ENCODE results near the gene MACROD2. TPM values are rescaled to one million over a fixed set of nuclear protein-coding genes. Genes with fewer than 3 reads are reported as not detected.
A peak's percentile ranks its signal among the peaks of the same experiment; 100 is the strongest.

The MACROD2 gene
- polyA plus RNA-seq, 4 donors, result 1.00 to 4.8 (median 1.4) TPM

- H3K36me3 ChIP-seq (ENCODE audit: control insufficient read depth in 3 of 3, insufficient read depth in 2 of 3, low read depth in 1 of 3, low read length in 3 of 3), result no peaks in the 10 kb centered on the region
- no peak overlapping the region for H3K4me3 ChIP-seq (ENCODE audit: low read depth in 1 of 3, low read length in 3 of 3)
- H3K9me3 ChIP-seq (ENCODE audit: control insufficient read depth in 2 of 2, insufficient read depth in 1 of 2, low read depth in 1 of 2, low read length in 1 of 2), result no peaks in the 10 kb centered on the region
- no peaks in the 10 kb centered on the region for H3K27me3 ChIP-seq (ENCODE audit: control insufficient read depth in 3 of 3, insufficient read depth in 3 of 3, low read length in 3 of 3)
- 81 to 87% (median 85%) methylated on average over 5 of the region's 5 CpGs for WGBS, 3 donors
- FAIRE-seq, result no peak
- H3K4me1 ChIP-seq (ENCODE audit: control insufficient read depth in 3 of 3, insufficient read depth in 2 of 3, low read depth in 1 of 3, low read length in 2 of 3), result no peaks in the 10 kb centered on the region
- no peak for DNase-seq
- H3K27ac ChIP-seq (ENCODE audit: low read depth in 1 of 3, low read length in 2 of 3), result no peak overlapping the region
These were observed 1292.0 kb downstream of the MACROD2 start for GRCh38 chr20:15287329-15287728.

GRCh38 chr20:15288106-15288505 lies 1292.8 kb downstream of the MACROD2 start:
- no peaks in the 10 kb centered on the region for H3K9me3 ChIP-seq (ENCODE audit: control insufficient read depth in 2 of 2, insufficient read depth in 1 of 2, low read depth in 1 of 2, low read length in 1 of 2)
- WGBS, 3 donors, result 84 to 90% (median 85%) methylated on average over 3 of the region's 3 CpGs
- no peaks in the 10 kb centered on the region for H3K27me3 ChIP-seq (ENCODE audit: control insufficient read depth in 3 of 3, insufficient read depth in 3 of 3, low read length in 3 of 3)
- H3K27ac ChIP-seq (ENCODE audit: low read depth in 1 of 3, low read length in 2 of 3), result no peak overlapping the region
- DNase-seq, result no peak
- H3K4me3 ChIP-seq (ENCODE audit: low read depth in 1 of 3, low read length in 3 of 3), result no peak overlapping the region
- no peaks in the 10 kb centered on the region for H3K36me3 ChIP-seq (ENCODE audit: control insufficient read depth in 3 of 3, insufficient read depth in 2 of 3, low read depth in 1 of 3, low read length in 3 of 3)
- FAIRE-seq, result no peak
- H3K4me1 ChIP-seq (ENCODE audit: control insufficient read depth in 3 of 3, insufficient read depth in 2 of 3, low read depth in 1 of 3, low read length in 2 of 3), result no peaks in the 10 kb centered on the region

- WGBS, 3 donors, result 64 to 85% (median 70%) methylated on average over 4 of the region's 4 CpGs
- no peaks in the 10 kb centered on the region for H3K4me1 ChIP-seq (ENCODE audit: control insufficient read depth in 3 of 3, insufficient read depth in 2 of 3, low read depth in 1 of 3, low read length in 2 of 3)
- H3K36me3 ChIP-seq (ENCODE audit: control insufficient read depth in 3 of 3, insufficient read depth in 2 of 3, low read depth in 1 of 3, low read length in 3 of 3), result no peaks in the 10 kb centered on the region
- H3K9me3 ChIP-seq (ENCODE audit: control insufficient read depth in 2 of 2, insufficient read depth in 1 of 2, low read depth in 1 of 2, low read length in 1 of 2), result no peaks in the 10 kb centered on the region
- H3K27me3 ChIP-seq (ENCODE audit: control insufficient read depth in 3 of 3, insufficient read depth in 3 of 3, low read length in 3 of 3), result no peaks in the 10 kb centered on the region
- no peak overlapping the region for H3K27ac ChIP-seq (ENCODE audit: low read depth in 1 of 3, low read length in 2 of 3)
- FAIRE-seq, result no peak
- DNase-seq, result no peak
- H3K4me3 ChIP-seq (ENCODE audit: low read depth in 1 of 3, low read length in 3 of 3), result no peak overlapping the region
These were observed 1294.0 kb downstream of the MACROD2 start for GRCh38 chr20:15289337-15289736.

- Histone ChIP-seq H3K4me3 (ENCODE audit: low read depth in 1 of 3, low read length in 3 of 3) (no peak overlapping the region), H3K4me1 (ENCODE audit: control insufficient read depth in 3 of 3, insufficient read depth in 2 of 3, low read depth in 1 of 3, low read length in 2 of 3) (no peaks in the 10 kb centered on the region), H3K36me3 (ENCODE audit: control insufficient read depth in 3 of 3, insufficient read depth in 2 of 3, low read depth in 1 of 3, low read length in 3 of 3) (no peaks in the 10 kb centered on the region), H3K9me3 (ENCODE audit: control insufficient read depth in 2 of 2, insufficient read depth in 1 of 2, low read depth in 1 of 2, low read length in 1 of 2) (no peaks in the 10 kb centered on the region), H3K27me3 (ENCODE audit: control insufficient read depth in 3 of 3, insufficient read depth in 3 of 3, low read length in 3 of 3) (no peaks in the 10 kb centered on the region), H3K27ac (ENCODE audit: low read depth in 1 of 3, low read length in 2 of 3) (no peak overlapping the region)
- no peak for FAIRE-seq
- WGBS, 3 donors, result 71 to 81% (median 76%) methylated on average over 4 of the region's 4 CpGs
- DNase-seq, result no peak
These were observed 1297.1 kb downstream of the MACROD2 start for GRCh38 chr20:15292405-15292804.

GRCh38 chr20:15296422-15296821 lies 1301.1 kb downstream of the MACROD2 start:
- no peak overlapping the region for H3K4me3 ChIP-seq (ENCODE audit: low read depth in 1 of 3, low read length in 3 of 3)
- H3K4me1 ChIP-seq (ENCODE audit: control insufficient read depth in 3 of 3, insufficient read depth in 2 of 3, low read depth in 1 of 3, low read length in 2 of 3), result no peaks in the 10 kb centered on the region
- DNase-seq (no peak), FAIRE-seq (no peak)
- no peaks in the 10 kb centered on the region for H3K36me3 ChIP-seq (ENCODE audit: control insufficient read depth in 3 of 3, insufficient read depth in 2 of 3, low read depth in 1 of 3, low read length in 3 of 3)
- H3K27me3 ChIP-seq (ENCODE audit: control insufficient read depth in 3 of 3, insufficient read depth in 3 of 3, low read length in 3 of 3), result no peaks in the 10 kb centered on the region
- H3K27ac ChIP-seq (ENCODE audit: low read depth in 1 of 3, low read length in 2 of 3), result no peak overlapping the region
- H3K9me3 ChIP-seq (ENCODE audit: control insufficient read depth in 2 of 2, insufficient read depth in 1 of 2, low read depth in 1 of 2, low read length in 1 of 2), result no peaks in the 10 kb centered on the region

GRCh38 chr20:15297059-15297875 lies 1302.0 kb downstream of the MACROD2 start:
- Histone ChIP-seq H3K4me3 (ENCODE audit: low read depth in 1 of 3, low read length in 3 of 3) (no peak overlapping the region), H3K36me3 (ENCODE audit: control insufficient read depth in 3 of 3, insufficient read depth in 2 of 3, low read depth in 1 of 3, low read length in 3 of 3) (no peaks in the 10 kb centered on the region), H3K27ac (ENCODE audit: low read depth in 1 of 3, low read length in 2 of 3) (no peak overlapping the region), H3K9me3 (ENCODE audit: control insufficient read depth in 2 of 2, insufficient read depth in 1 of 2, low read depth in 1 of 2, low read length in 1 of 2) (no peaks in the 10 kb centered on the region), H3K4me1 (ENCODE audit: control insufficient read depth in 3 of 3, insufficient read depth in 2 of 3, low read depth in 1 of 3, low read length in 2 of 3) (no peaks in the 10 kb centered on the region), H3K27me3 (ENCODE audit: control insufficient read depth in 3 of 3, insufficient read depth in 3 of 3, low read length in 3 of 3) (no peaks in the 10 kb centered on the region)
- WGBS, 3 donors, result 56 to 79% (median 70%) methylated on average over 5 of the region's 5 CpGs
- FAIRE-seq (no peak), DNase-seq (peak in 1 of 2 donors; percentile 15)

- no peaks in the 10 kb centered on the region for H3K27me3 ChIP-seq (ENCODE audit: control insufficient read depth in 3 of 3, insufficient read depth in 3 of 3, low read length in 3 of 3)
- no peaks in the 10 kb centered on the region for H3K9me3 ChIP-seq (ENCODE audit: control insufficient read depth in 2 of 2, insufficient read depth in 1 of 2, low read depth in 1 of 2, low read length in 1 of 2)
- 79 to 87% (median 85%) methylated on average over 5 of the region's 5 CpGs for WGBS, 3 donors
- no peak overlapping the region for H3K27ac ChIP-seq (ENCODE audit: low read depth in 1 of 3, low read length in 2 of 3)
- FAIRE-seq (no peak), DNase-seq (no peak)
- H3K4me3 ChIP-seq (ENCODE audit: low read depth in 1 of 3, low read length in 3 of 3), result no peak overlapping the region
- no peaks in the 10 kb centered on the region for H3K36me3 ChIP-seq (ENCODE audit: control insufficient read depth in 3 of 3, insufficient read depth in 2 of 3, low read depth in 1 of 3, low read length in 3 of 3)
- no peaks in the 10 kb centered on the region for H3K4me1 ChIP-seq (ENCODE audit: control insufficient read depth in 3 of 3, insufficient read depth in 2 of 3, low read depth in 1 of 3, low read length in 2 of 3)
These were observed 1306.8 kb downstream of the MACROD2 start for GRCh38 chr20:15302075-15302474.

- no peak for FAIRE-seq
- no peaks in the 10 kb centered on the region for H3K9me3 ChIP-seq (ENCODE audit: control insufficient read depth in 2 of 2, insufficient read depth in 1 of 2, low read depth in 1 of 2, low read length in 1 of 2)
These were observed 1315.0 kb downstream of the MACROD2 start for GRCh38 chr20:15310361-15310760.

GRCh38 chr20:15316556-15316955 lies 1321.2 kb downstream of the MACROD2 start:
- Histone ChIP-seq H3K4me3 (ENCODE audit: low read depth in 1 of 3, low read length in 3 of 3) (no peak overlapping the region), H3K27me3 (ENCODE audit: control insufficient read depth in 3 of 3, insufficient read depth in 3 of 3, low read length in 3 of 3) (no peaks in the 10 kb centered on the region), H3K9me3 (ENCODE audit: control insufficient read depth in 2 of 2, insufficient read depth in 1 of 2, low read depth in 1 of 2, low read length in 1 of 2) (no peaks in the 10 kb centered on the region), H3K4me1 (ENCODE audit: control insufficient read depth in 3 of 3, insufficient read depth in 2 of 3, low read depth in 1 of 3, low read length in 2 of 3) (no peaks in the 10 kb centered on the region), H3K36me3 (ENCODE audit: control insufficient read depth in 3 of 3, insufficient read depth in 2 of 3, low read depth in 1 of 3, low read length in 3 of 3) (no peaks in the 10 kb centered on the region), H3K27ac (ENCODE audit: low read depth in 1 of 3, low read length in 2 of 3) (no peak overlapping the region)
- FAIRE-seq (no peak), DNase-seq (no peak)
- WGBS, 3 donors, result 65 to 89% (median 68%) methylated on average over 1 of the region's 1 CpG

More at GRCh38 chr20:15310361-15310760, 1315.0 kb downstream of the MACROD2 start:
- no peak overlapping the region for H3K27ac ChIP-seq (ENCODE audit: low read depth in 1 of 3, low read length in 2 of 3)
- H3K36me3 ChIP-seq (ENCODE audit: control insufficient read depth in 3 of 3, insufficient read depth in 2 of 3, low read depth in 1 of 3, low read length in 3 of 3), result no peaks in the 10 kb centered on the region
- no peak overlapping the region for H3K4me3 ChIP-seq (ENCODE audit: low read depth in 1 of 3, low read length in 3 of 3)
- no peaks in the 10 kb centered on the region for H3K4me1 ChIP-seq (ENCODE audit: control insufficient read depth in 3 of 3, insufficient read depth in 2 of 3, low read depth in 1 of 3, low read length in 2 of 3)
- H3K27me3 ChIP-seq (ENCODE audit: control insufficient read depth in 3 of 3, insufficient read depth in 3 of 3, low read length in 3 of 3), result no peaks in the 10 kb centered on the region
- no peak for DNase-seq
